Nephron (organoid): ENCODE measurements around the gene GLIPR1L1.
"Not testable (repeated sequence)": the region's sequence is repeated elsewhere in the genome, so short reads cannot be mapped to it uniquely, and the experiment has no call there.

Experiments
- H3K27ac Mint-ChIP-seq, 3 experiments: 2 replicates each; pipeline ENCODE4 v1.8.0; 2020; ENCODE audit warnings: mixed read lengths in 3 of 3, mild to moderate bottlenecking in 2 of 3, moderate library complexity in 1 of 3
- H3K27me3 Mint-ChIP-seq: 2 replicates; pipeline ENCODE4 v1.8.0; 2021; ENCODE audit warnings: low read depth, mild to moderate bottlenecking, moderate library complexity, mixed read lengths
- H3K36me3 Mint-ChIP-seq: 2 replicates; pipeline ENCODE4 v1.8.0; 2020; ENCODE audit warnings: low read depth, mixed read lengths
- H3K4me1 Mint-ChIP-seq: 2 replicates; pipeline ENCODE4 v1.8.0; 2020; ENCODE audit warnings: mixed read lengths
- H3K4me3 Mint-ChIP-seq, 3 experiments: 2 replicates each; pipeline ENCODE4 v1.8.0; 2020; ENCODE audit warnings: mild to moderate bottlenecking in 3 of 3, mixed read lengths in 3 of 3, moderate library complexity in 2 of 3
- H3K9me3 Mint-ChIP-seq: 2 replicates; pipeline ENCODE4 v1.8.0; 2020; ENCODE audit warnings: mixed read lengths
- TF ChIP-seq, protein P1 (sequence below), 3 experiments: fragments of 200-600 bp; sonication (generic); IDR thresholded peaks; one replicate each; pipeline ENCODE4 v1.5.0; 2021; ENCODE audit warnings: antibody characterized with exemption in 3 of 3; ENCODE audit not compliant: unreplicated experiment in 3 of 3

Gene GLIPR1L1

DNA sequence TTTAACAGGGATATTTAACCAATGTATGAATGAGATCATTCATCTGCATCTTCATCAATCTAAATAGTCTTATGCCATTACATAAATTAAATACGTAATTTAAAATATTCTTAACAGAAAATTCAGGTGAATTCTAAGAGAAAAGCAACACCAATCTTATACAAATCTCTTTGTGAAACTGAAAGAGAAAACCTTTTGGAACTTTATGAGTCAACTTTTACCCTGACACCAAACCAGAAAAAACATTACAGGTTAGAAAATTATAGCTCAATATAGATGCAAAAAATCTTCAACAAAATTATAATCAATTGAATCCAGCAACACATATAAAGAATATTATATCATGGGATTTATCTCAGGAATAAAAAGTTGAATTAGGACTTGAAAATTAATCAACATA lies 3.4 kb downstream of the GLIPR1L1 start:
- Mint-ChIP-seq H3K36me3 (no peaks in the 10 kb centered on the region), H3K4me3 (no peak overlapping the region), H3K27ac (no peak overlapping the region), H3K27me3 (peaks cover 6% of the 10 kb centered on the region), H3K9me3 (no peaks in the 10 kb centered on the region), H3K4me1 (peaks cover 5% of the 10 kb centered on the region)
- TF ChIP-seq, protein P1, sequence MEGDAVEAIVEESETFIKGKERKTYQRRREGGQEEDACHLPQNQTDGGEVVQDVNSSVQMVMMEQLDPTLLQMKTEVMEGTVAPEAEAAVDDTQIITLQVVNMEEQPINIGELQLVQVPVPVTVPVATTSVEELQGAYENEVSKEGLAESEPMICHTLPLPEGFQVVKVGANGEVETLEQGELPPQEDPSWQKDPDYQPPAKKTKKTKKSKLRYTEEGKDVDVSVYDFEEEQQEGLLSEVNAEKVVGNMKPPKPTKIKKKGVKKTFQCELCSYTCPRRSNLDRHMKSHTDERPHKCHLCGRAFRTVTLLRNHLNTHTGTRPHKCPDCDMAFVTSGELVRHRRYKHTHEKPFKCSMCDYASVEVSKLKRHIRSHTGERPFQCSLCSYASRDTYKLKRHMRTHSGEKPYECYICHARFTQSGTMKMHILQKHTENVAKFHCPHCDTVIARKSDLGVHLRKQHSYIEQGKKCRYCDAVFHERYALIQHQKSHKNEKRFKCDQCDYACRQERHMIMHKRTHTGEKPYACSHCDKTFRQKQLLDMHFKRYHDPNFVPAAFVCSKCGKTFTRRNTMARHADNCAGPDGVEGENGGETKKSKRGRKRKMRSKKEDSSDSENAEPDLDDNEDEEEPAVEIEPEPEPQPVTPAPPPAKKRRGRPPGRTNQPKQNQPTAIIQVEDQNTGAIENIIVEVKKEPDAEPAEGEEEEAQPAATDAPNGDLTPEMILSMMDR (IDR thresholded peaks at IDR 0.05; ENCODE audit: unreplicated experiment in 3 of 3) = no peak

DNA sequence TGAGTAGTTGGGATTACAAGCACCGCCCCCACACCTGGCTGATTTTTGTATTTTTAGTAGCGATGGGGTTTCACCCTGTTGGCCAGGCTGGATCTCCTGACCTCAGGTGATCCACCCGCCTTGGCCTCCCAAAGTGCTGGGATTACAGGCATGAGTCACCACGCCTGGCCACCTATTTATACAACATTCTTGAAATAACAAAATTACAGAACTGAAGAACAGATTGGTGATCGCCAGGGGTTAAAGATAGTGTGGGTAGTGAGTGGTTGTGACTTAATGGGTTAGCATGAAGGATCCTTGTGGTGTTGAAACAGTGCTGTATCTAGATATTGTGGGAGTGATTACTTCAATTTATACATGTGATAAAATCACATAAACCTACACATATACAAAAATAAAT lies 7.4 kb downstream of the GLIPR1L1 start:
- Mint-ChIP-seq H3K36me3 (no peaks in the 10 kb centered on the region), H3K9me3 (no peaks in the 10 kb centered on the region), H3K27me3 (no peaks in the 10 kb centered on the region), H3K4me1 (no peaks in the 10 kb centered on the region), H3K27ac (no peak overlapping the region), H3K4me3 (no peak overlapping the region)
- TF ChIP-seq, protein P1 (IDR thresholded peaks at IDR 0.05; ENCODE audit: unreplicated experiment in 3 of 3) = no peak

DNA sequence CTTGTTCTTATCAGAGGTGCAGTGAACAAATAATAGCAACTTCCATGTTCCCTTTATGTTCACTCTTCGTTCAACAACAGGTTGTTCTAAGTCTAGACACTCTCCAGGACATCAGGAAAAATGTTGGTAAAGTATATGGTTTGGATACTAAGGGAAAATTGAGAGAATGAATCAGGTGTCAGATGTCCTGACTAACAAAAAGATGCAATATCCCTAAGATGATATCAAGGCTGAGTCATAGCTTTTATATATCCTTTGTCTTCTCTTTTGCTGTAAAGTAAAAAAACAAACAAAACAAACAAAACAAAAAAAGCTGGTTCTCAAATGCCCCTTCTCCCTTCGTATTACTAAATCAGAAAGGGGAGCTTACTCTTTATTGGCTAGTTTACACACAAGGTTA lies 11.1 kb downstream of the GLIPR1L1 start:
- Mint-ChIP-seq H3K4me1 (no peaks in the 10 kb centered on the region), H3K27me3 (no peaks in the 10 kb centered on the region), H3K27ac (no peak overlapping the region), H3K4me3 (no peak overlapping the region), H3K9me3 (no peaks in the 10 kb centered on the region), H3K36me3 (no peaks in the 10 kb centered on the region)
- TF ChIP-seq, protein P1 (IDR thresholded peaks at IDR 0.05; ENCODE audit: unreplicated experiment in 3 of 3) = no peak

DNA sequence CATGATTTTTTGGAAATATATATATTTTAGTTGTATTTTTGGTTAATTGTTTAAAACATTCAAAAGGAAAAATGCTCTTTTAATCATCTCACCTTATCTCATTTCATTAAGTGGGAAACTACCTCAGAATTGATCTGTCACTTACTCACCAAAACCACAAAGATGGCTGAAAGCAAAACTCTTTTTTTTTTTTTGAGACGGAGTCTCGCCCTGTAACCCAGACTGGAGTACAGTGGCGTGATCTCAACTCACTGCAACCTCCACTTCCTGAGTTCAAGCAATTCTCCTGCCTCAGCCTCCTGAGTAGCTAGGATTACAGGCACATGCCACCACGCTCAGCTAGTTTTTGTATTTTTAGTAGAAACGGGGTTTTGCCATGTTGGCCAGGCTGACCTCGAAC lies 11.7 kb downstream of the GLIPR1L1 start:
- not testable (repeated sequence) for H3K4me3 Mint-ChIP-seq, H3K27me3 Mint-ChIP-seq, H3K36me3 Mint-ChIP-seq, H3K27ac Mint-ChIP-seq, H3K4me1 Mint-ChIP-seq, H3K9me3 Mint-ChIP-seq

DNA sequence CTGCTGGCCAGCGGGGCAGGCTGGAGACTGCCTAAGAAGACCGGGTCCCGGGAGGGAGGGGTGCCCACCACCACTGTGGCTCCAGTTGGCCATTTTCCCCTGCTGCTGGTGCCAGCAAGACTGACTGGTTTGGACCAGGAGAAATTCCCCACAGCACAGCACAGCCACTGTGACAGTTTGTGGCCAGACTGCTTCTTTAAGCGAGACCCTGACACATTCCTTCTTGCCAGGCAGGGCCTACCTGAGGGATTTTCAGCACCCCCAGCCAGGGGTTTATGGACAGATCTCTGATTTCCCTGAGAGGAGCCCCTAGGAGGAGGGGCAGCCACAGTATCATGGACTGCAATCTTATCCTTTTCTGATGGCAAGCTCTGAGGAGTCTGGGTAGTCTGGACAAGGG lies 15.5 kb downstream of the GLIPR1L1 start:
- Mint-ChIP-seq H3K27ac (no peak overlapping the region), H3K9me3 (peaks cover 32% of the 10 kb centered on the region), H3K4me1 (no peaks in the 10 kb centered on the region), H3K36me3 (peaks cover 5% of the 10 kb centered on the region), H3K4me3 (no peak overlapping the region), H3K27me3 (no peaks in the 10 kb centered on the region)
- TF ChIP-seq, protein P1 (IDR thresholded peaks at IDR 0.05; ENCODE audit: unreplicated experiment in 3 of 3) = no peak

DNA sequence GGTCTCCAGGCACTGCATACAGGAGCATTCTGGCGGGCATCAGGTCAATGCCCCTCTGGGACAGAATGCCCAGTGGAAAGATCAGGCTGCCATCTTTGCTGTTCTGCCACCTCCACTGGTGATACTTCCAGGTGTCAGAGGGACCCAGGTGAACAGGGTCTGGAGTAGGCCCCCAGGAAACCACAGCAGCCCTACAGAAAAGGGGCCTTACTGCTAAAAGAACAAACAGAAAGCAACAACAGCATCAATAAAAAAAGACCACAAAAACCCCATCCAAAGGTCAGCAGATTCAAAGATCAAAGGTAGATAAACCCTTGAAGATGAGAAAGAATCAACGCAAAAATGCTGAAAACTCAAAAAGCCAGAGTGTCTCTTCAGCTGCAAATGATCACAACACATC lies 15.9 kb downstream of the GLIPR1L1 start:
- Mint-ChIP-seq H3K4me3 (no peak overlapping the region), H3K27ac (no peak overlapping the region), H3K36me3 (peaks cover 7% of the 10 kb centered on the region), H3K27me3 (no peaks in the 10 kb centered on the region), H3K4me1 (no peaks in the 10 kb centered on the region), H3K9me3 (peaks cover 35% of the 10 kb centered on the region)
- TF ChIP-seq, protein P1 (IDR thresholded peaks at IDR 0.05; ENCODE audit: unreplicated experiment in 3 of 3) = no peak
